GM19239 (cell line): Measurements from ENCODE around the gene RNH1.

Experiments
- DNase-seq: peaks from one replicate; pipeline ENCODE4 v3.0.0; 2011; ENCODE audit warnings: low spot score; ENCODE audit not compliant: insufficient read length
- FAIRE-seq: peaks from 2 replicates; lab custom pipeline; 2011; peaks lifted over from hg19 to GRCh38; lab: Jason Lieb, UNC

The RNH1 gene

GRCh38 chr11:506995-507726 is at the start of gene RNH1:
TSS of gene RNH1 (minus strand) at chr11:507242. CDS start at chr11:502162, 5,080 bp downstream.
- FAIRE-seq: peak; percentile 86

GRCh38 chr11:555780-556661 is 49.0 kb upstream of the RNH1 start:
- FAIRE-seq (no peak), DNase-seq (no peak)

More at GRCh38 chr11:506995-507726, at the start of gene RNH1:
- DNase-seq: peak; percentile 89

- no peak for FAIRE-seq
- no peak for DNase-seq
Measured at GRCh38 chr11:555227-555779, 48.3 kb upstream of the RNH1 start.

DNA sequence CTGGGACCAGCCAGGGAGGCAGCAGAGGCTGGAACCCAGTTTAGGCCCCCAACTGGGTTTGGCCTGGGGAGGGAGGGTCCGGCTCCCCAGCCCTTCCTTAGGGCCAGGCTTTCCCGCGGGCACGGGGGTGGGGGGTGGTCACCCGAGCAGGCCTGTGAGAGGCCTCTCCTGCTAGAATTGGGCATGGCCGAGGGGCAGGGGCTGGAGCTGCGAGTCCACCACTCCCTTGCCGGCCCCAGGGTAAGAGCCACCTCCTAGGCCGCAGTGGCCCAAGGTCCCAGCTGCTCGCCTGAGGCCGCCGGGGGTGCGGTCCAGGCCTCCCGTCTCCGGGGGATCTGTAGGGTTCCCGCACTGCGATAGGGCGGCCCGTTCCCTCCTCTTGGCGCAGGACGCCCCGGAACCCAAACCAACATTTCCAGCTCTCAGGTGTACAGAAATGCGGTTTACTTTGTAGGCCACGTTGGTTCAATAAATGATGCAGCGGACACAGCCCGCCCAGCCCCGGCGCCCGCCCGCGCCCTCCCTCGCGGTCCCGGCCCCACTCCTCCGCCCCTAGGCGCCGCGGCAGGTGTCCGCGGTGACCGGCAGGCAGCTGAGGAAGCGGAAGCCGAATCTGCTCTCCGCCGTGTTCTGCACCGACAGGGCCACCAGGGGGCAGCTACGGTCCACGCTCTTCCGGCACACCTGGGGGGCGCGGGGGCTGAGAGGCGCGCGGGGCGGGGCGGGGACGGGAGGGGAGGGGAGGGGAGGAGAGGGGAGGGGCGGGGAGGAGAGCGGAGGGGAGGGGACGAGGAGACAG is 47.6 kb upstream of the RNH1 start:
- FAIRE-seq (peak; percentile 40), DNase-seq (peak; percentile 95)

GRCh38 chr11:553988-554340 is 46.9 kb upstream of the RNH1 start:
- no peak for FAIRE-seq

DNA sequence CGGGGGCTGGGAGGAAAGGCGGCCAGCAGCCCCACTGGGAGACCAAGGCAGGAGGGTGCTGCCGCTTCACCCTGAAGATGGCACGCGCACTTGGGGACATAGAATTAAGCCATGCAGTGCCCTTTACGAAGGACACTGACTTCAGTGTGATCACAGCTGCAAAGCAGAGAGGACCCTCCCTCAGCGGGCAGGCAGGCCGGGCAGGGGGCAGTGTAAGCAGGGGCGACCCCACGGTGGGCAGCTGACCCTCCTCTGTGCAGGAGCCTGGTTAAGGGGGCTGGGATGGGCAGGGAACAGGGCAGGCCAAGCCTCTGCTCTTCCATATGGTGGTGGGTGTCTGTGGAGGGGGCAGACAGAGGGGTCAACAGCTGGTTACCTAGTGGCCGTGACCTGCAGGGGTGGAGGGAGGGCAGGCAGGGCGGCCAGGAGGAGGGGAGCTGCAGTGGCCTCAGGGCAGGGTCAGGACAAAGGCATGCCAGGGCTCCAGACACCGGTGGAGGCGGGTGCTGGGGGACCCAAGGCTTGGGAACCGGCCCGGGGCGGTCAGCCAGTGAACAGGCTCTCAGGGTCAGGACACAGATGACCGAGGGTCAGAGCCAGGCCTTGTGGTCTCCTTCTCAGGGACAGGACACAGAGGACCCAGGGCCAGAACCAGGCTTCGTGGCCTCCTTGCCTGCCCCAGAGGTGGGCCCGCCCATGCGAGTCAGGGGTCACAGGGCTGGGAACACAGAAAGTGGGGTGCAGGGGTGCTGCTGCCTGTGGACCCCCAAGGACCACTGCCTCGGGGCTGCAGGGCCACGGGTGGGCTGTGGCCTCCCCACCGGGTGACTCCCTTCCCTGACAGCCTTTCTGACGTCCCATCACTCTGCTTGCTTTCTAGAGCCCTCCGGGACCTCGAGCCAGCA is 46.3 kb upstream of the RNH1 start:
- no peak for FAIRE-seq

More at GRCh38 chr11:553988-554340, 46.9 kb upstream of the RNH1 start:
- no peak for DNase-seq

GRCh38 chr11:551596-551995 is 44.6 kb upstream of the RNH1 start:
- FAIRE-seq: no peak

More for the DNA sequence above, 46.3 kb upstream of the RNH1 start:
- DNase-seq: no peak

GRCh38 chr11:551131-551530 is 44.1 kb upstream of the RNH1 start:
- no peak for FAIRE-seq

More at GRCh38 chr11:551596-551995, 44.6 kb upstream of the RNH1 start:
- DNase-seq: no peak

DNA sequence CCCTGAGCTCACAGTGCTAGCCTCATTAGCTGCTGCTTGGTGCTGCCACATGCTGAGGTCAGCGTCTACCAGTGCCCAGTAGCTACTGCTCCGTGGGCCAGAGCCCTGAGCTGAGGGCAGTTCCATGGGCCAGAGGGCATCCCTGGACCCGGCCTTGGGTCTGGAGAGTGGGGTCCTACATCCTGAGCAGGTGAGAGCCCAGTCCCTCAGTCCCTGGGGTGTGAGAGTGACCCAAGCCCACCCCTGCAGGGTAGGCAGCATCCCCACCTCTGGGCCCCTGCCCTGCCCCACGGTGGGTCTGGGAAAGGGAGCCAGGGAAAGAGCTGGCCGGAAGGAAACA is 43.7 kb upstream of the RNH1 start:
- FAIRE-seq: no peak

More at GRCh38 chr11:551131-551530, 44.1 kb upstream of the RNH1 start:
- no peak for DNase-seq

DNA sequence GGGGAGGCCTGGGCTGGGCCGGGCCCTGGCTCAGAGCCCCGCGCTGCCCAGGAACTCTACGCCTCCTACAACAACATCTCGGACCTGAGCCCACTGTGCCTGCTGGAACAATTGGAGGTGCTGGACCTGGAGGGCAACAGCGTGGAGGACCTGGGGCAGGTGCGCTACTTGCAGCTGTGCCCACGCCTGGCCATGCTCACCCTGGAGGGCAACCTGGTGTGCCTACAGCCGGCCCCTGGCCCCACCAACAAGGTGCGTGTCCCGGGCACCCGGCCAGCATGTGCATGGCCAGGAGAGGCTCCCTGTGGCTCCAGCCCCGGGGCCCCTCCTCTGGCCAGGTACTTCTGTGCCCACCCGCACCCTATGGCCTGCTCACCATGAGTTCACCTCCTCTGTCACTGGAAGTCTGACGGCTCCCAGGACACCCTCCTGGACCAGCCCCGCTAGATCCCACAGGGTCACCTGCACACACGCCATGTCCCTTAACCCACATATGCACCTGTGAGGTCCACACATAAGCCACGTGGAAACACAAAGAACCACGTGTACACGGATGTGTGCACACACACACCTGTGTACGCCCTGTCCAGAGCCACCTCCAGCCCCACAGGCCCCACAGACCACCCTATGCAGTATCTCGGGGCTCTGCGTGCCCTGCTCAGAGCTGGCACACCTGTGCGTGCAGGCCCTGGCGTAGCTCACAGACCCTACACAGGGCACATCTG is 43.1 kb upstream of the RNH1 start:
- FAIRE-seq (no peak), DNase-seq (no peak)

More for the DNA sequence above, 43.7 kb upstream of the RNH1 start:
- no peak for DNase-seq

- no peak for DNase-seq
Measured at GRCh38 chr11:548700-549603, 41.9 kb upstream of the RNH1 start.

GRCh38 chr11:545171-545570 is 38.1 kb upstream of the RNH1 start:
- DNase-seq (no peak), FAIRE-seq (no peak)

More at GRCh38 chr11:548700-549603, 41.9 kb upstream of the RNH1 start:
- FAIRE-seq: no peak

DNA sequence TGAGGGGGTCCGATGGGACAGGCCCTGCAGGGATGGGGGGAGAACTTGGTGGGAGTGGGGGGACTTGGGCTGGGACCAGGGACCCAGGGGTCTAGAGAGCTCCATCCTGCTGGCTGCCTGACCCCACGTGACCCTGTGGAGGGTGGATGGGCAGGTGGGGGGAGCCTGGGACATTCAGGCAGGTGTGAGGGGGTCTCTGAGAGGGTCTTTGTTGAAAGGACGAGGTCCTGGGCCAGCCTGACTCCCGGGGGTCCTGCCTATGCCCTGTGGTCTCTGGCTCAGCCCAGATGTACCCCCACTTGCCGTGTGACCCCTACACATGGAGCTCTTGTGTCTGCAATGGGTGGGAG is 37.8 kb upstream of the RNH1 start:
- FAIRE-seq: no peak
- no peak for DNase-seq

DNA sequence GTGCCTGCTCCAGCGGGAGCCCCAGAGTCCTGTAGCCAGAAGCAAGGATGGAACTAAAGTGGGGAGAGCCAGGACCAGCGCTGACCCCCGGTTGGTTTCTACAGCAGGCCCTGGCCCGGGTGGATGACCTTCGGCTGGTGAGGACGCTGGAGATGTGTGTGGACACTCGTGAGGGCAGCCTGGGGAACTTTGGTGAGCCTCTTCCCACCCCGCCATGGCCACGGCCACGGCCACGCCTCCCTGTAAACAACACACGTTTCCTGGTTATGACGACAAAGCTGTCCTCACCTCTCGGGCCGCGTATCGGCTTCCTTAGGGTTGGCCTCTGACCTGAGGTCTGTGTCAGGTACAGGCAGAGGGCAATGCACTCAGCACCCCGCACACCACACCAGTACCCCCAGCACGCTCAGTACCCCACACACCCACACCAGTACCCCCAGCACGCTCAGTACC is 34.4 kb upstream of the RNH1 start:
- no peak for DNase-seq
- FAIRE-seq: no peak

GRCh38 chr11:540583-541432 is 33.8 kb upstream of the RNH1 start:
- DNase-seq (no peak), FAIRE-seq (no peak)

DNA sequence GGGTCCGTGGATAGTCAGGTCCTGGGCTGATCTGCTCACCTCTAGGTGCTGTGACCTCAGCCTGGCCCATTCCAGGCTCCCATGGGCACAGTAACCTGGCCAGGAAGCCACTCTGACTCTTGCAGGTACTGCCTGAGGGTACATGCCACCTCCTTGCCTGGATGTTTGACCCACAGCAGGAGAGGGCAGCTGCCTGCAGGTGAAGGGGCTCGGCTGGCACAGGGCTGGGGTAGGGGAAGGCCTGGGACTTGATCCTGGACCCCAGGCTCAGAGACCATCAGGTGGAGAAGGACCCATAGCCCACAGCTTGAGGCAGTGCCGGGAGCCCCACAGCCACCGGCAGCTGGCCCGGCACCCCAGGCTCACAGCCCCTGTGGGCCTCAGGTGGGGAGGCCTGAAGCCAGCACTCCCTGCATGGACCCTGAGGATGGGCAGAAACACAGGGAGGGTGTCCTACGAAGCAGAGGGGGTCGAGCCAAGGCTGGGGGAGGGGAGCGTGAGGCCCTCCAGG is 33.0 kb upstream of the RNH1 start:
- FAIRE-seq (no peak), DNase-seq (no peak)
